Motor neuron (in vitro differentiated cells): Measurements from ENCODE around the gene DMD. TPM values are rescaled to one million over a fixed set of nuclear protein-coding genes. Genes with fewer than 3 reads are reported as not detected.

Experiments
- ATAC-seq, 8 experiments: fragments of 200-7000 bp; cut with Tn5 transposase; replicated peaks in 6 of 8; 2 replicates each; pipeline ENCODE4 v1.8.0; 2021; ENCODE audit warnings: mild to moderate bottlenecking in 8 of 8, moderate library complexity in 8 of 8
- H3K27ac ChIP-seq, 2 donors: fragments of 250-450 bp; sonication (Bioruptor Pico); 2 replicates each; pipeline ENCODE4 v1.9.0; 2021; ENCODE audit warnings: antibody characterized with exemption in 2 of 2, mild to moderate bottlenecking in 2 of 2, moderate library complexity in 1 of 2
- H3K4me1 ChIP-seq, 2 donors: fragments of 250-450 bp; sonication (Bioruptor Pico); replicated peaks in 1 of 2; 2 replicates each; pipeline ENCODE4 v1.6.1; 2021; ENCODE audit warnings: antibody characterized with exemption in 2 of 2, mild to moderate bottlenecking in 2 of 2, moderate library complexity in 1 of 2
- H3K4me3 ChIP-seq, 5 donors: fragments of 250-450 bp; sonication (Bioruptor Pico); 2 replicates each; pipeline ENCODE4 v1.9.0; 2021; ENCODE audit warnings: antibody characterized with exemption in 5 of 5, mild to moderate bottlenecking in 5 of 5, moderate library complexity in 4 of 5
- WGBS, 10 experiments: fragments of 450-650 bp; shearing (Covaris generic); methylation state at CpG; one replicate each; pipeline ENCODE4 v1.0.0; 2022; 5-methylcytosine and 5-hydroxymethylcytosine counted together
- in situ Hi-C, 9 experiments: fragments of 400-800 bp; cut with MboI; loops; one replicate each; pipeline ENCODE4 v1.15.0; 2021; ENCODE audit warnings: low sequenced_read_pairs in 9 of 9, low pct_unique_long_range_greater_than_20kb in 2 of 9; ENCODE audit not compliant: unreplicated experiment in 9 of 9
- total RNA-seq, 8 experiments: library from RNA; unstranded; fragments of 300-600 nt; gene quantifications; 2 replicates each; pipeline versions ENCODE4 v1.2.3 to v1.2.4, GENCODE V29; 2022

DMD gene
- total RNA-seq, 8 experiments from 2014 or later: 3.9 to 378 (median 10.5) TPM

DNA sequence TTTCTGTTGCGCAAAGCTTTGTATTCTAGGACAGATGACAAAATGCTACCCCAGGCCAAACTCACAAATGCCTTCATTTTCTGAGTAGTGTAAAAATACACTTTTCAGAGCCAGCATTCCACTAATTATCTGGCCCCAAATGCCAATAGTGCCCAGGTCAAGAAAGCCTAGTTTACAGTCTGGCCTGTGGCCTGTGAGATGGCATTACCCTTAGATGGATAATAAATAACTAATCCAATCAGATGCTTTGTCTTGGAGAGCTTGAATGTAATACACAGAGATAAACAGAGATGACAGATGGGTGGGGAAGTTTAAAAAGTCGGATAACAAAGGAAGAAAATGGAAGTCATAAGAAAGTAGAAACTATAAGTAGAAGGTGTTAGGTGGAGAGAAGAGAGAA lies 1874.9 kb downstream of the DMD start:
- in situ Hi-C loops: loop anchor here in 1 of 9 experiments (25.0 kb wide), 1 partner anchor 326 kb away; no protein-coding TSS in a partner anchor
- ATAC-seq: no peak
- 20 to 100% (median 33%) methylated on average over 1 of the region's 2 CpGs; no CpG with 5 or more reads in 7 of the 10 experiments for WGBS, 10 experiments
- Histone ChIP-seq H3K4me1 (no peaks in the 10 kb centered on the region), H3K4me3 (no peak overlapping the region), H3K27ac (no peak overlapping the region)

DNA sequence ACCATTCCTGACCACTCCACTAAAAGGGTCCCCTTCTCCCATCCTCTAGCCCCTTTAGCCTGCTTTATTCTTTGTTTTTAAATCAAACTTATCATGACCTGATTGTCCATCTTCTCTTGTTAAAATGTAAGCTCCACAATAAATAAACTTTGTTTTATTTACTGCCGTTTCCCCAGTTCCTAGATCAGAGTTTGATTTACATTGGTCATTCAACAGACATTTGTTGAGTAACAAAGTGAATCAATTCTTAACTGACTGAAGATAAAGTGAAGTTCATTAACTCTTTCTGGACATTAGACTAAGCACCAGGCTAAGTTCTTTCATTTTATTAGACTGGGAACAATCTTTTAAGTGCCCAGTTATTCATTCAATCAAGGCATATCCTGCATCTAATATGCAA lies 1876.4 kb downstream of the DMD start:
- no peak for ATAC-seq
- 40 to 100% (median 67%) methylated on average over 1 of the region's 1 CpG; no CpG with 5 or more reads in 5 of the 10 experiments for WGBS, 10 experiments
- H3K27ac ChIP-seq: no peak overlapping the region
- H3K4me1 ChIP-seq: no peaks in the 10 kb centered on the region
- H3K4me3 ChIP-seq: no peak overlapping the region
- in situ Hi-C loops: loop anchor here in 1 of 9 experiments (25.0 kb wide), 1 partner anchor 327 kb away; no protein-coding TSS in a partner anchor

DNA sequence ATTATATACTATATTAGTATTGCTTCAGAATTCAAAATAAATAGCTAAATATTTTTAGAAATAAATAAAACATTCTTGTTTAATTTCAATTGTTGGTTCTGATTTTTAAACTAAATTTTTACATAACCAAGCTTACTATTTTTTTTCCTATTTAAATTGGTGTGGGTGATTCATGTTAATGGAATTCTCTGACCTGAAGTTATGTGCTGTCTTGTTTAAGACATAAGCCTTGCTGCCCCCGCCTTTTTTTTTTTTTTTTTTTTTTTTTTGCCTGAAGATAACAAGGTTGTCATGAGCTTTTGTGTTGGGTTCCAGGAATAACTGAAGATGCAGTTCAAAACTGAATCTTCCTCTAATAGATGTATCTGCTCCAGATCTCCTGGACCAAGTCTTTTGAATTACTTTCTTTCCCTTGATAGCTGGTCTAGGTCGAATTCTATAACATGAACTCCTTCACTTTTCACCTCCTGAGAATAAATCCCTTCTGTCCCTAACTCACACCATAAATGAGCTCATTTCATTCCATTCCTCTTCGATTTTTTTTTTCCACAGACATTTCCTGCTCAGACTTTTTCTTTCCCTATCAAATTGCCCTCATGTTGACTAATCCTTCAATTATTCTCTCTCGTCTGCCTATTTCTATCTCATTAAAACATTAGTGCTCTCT lies 1878.1 kb downstream of the DMD start:
- in situ Hi-C loops: loop anchor here in 1 of 9 experiments (25.0 kb wide), 1 partner anchor 329 kb away; no protein-coding TSS in a partner anchor
- no peaks in the 10 kb centered on the region for H3K4me1 ChIP-seq
- H3K4me3 ChIP-seq: no peak overlapping the region
- no peak overlapping the region for H3K27ac ChIP-seq
- WGBS, 10 experiments: 7 to 90% (median 42%) methylated on average over 2 to 4 of the region's 4 CpGs; no CpG with 5 or more reads in 3 of the 10 experiments
- ATAC-seq: no peak

DNA sequence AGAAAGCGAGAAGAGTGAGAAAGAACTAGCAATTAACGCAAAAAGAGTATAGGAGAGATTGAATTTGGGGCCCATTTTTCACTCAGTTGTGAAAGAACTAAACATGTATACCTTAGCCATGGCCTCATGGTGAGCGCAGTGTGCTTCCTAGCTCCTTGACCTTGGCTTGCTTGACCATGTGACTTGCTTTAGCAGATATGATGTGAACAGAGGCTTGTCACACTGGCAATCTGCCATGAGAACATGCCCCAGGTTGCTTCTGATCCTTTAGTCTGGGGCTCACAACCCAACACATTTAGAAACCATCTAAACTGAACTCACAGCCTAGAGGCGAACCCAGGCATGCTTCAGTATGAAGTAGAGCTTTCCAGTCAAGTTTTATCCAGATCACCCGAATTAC lies 1879.4 kb downstream of the DMD start:
- ATAC-seq: no peak
- Histone ChIP-seq H3K4me1 (no peaks in the 10 kb centered on the region), H3K4me3 (no peak overlapping the region), H3K27ac (no peak overlapping the region)
- WGBS, 10 experiments: 35 to 89% (median 63%) methylated on average over 1 to 4 of the region's 5 CpGs; no CpG with 5 or more reads in 5 of the 10 experiments
- in situ Hi-C loops: loop anchor here in 1 of 9 experiments (25.0 kb wide), 1 partner anchor 330 kb away; no protein-coding TSS in a partner anchor

DNA sequence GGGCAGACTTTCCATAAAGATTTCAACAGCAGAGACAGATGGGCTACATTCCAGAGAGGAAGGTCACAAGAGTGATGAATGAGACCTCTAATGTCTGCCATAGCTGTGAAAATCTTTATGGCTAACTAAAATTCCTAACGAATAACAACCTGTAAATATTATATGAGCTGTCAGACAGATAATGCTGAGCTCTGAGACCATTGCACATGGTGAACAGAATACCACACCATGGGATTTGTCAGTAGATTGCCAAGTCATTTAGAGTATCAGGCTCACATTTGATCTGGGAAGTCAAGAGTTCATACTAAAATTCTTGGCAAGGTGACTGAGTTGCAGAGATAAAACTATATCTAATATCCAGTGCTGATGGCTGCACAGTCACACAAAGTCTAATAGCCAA lies 1880.3 kb downstream of the DMD start:
- in situ Hi-C loops: loop anchor here in 1 of 9 experiments (25.0 kb wide), 1 partner anchor 331 kb away; no protein-coding TSS in a partner anchor
- no peak overlapping the region for H3K4me3 ChIP-seq
- no peaks in the 10 kb centered on the region for H3K4me1 ChIP-seq
- ATAC-seq: no peak
- H3K27ac ChIP-seq: no peak overlapping the region
- 0 to 50% (median 38%) methylated on average over 1 of the region's 1 CpG; no CpG with 5 or more reads in 7 of the 10 experiments for WGBS, 10 experiments

DNA sequence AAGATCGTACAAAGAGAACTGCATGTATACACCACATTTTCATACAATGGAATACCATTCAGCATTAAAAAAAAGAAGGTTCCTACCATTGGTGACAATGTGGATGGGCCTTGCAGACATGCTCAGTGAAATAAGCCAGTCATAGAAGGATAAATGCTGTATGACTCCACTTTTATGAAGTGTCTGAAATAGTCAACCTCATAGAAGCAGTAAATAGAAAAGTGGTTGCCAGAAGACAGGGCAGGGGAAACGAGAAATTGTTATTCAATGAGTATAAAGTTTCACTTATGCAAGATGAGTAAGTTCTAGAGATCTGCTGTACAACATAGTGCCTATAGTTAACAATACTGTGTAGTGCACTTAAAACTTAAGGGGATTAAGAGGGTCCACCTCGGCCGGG lies 1882.1 kb downstream of the DMD start:
- no peaks in the 10 kb centered on the region for H3K4me1 ChIP-seq
- in situ Hi-C loops: loop anchor here in 1 of 9 experiments (25.0 kb wide), 1 partner anchor 333 kb away; no protein-coding TSS in a partner anchor
- H3K4me3 ChIP-seq: no peak overlapping the region
- ATAC-seq: no peak
- H3K27ac ChIP-seq: no peak overlapping the region
- whole genome bisulfite sequencing, 10 experiments: 38 to 57% methylated on average over 2 to 4 of the region's 4 CpGs; no CpG with 5 or more reads in 8 of the 10 experiments

DNA sequence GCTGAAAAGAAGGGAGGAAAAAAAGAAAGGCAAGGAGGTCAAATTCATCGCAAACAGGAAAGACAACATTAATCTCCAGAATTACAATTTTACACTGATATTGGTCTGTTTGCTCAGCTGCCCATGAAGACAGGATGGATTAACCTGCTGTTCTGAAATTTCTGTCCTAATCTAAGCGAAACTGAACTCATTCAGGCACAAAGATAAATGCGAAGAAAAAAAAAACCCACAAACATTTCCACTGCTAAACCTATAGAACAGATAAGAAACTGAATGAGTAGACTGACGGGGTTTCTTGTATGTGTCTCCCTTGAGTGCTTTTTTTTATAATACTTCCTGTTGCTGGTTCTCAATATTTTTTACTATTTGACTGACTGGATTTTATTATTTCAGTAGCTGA lies 1887.7 kb downstream of the DMD start:
- in situ Hi-C loops: no loop called here
- no peak overlapping the region for H3K4me3 ChIP-seq
- no peak for ATAC-seq
- H3K27ac ChIP-seq: no peak overlapping the region
- no peaks in the 10 kb centered on the region for H3K4me1 ChIP-seq
- 20 to 67% (median 43%) methylated on average over 1 to 3 of the region's 4 CpGs; no CpG with 5 or more reads in 5 of the 10 experiments for WGBS, 10 experiments

DNA sequence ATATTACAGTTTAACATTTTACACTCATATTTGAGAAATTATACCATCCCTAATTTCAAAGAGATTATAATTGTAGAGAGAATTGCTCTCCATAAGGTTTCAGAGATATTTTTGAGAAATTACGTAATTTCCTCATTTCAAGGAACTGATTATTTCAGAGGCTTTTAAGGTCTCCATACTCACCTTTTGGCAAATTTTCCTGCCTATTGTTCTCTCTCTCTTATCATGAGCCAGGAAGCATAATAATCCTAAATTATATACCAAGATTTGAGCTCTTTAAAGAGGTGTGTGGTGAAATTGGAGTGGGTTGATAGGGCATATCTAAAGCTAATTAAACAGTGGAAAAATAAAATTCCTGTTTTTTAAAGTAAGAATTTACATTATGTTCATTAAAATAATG lies 1890.6 kb downstream of the DMD start:
- no peak for ATAC-seq

DNA sequence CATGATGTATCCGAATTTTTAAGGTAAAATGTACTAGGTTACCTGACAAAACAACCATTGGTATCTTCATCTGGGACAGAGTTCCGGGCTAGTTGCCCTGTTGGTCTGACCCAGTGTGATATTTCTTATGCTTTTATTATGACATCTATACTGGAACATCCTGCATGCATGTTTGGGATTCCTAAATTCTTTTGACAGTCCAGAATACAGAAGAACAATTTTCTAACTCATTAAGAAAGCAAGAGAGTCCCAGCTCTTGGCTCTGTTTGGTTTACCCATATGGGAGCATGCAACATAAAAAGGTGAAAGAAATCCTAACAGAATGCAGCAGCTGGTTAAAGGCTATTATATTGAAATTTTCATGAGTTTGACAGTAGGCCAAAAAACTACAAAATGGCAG lies 1891.8 kb downstream of the DMD start:
- no peak overlapping the region for H3K27ac ChIP-seq
- ATAC-seq: no peak
- H3K4me1 ChIP-seq: peaks cover 0 to 2% of the 10 kb centered on the region in 2 donors
- no peak overlapping the region for H3K4me3 ChIP-seq
- WGBS, 10 experiments: 13 to 100% (median 65%) methylated on average over 1 to 2 of the region's 2 CpGs; no CpG with 5 or more reads in 5 of the 10 experiments
- in situ Hi-C loops: no loop called here

More for the DNA sequence above, 1890.6 kb downstream of the DMD start:
- in situ Hi-C loops: no loop called here
- Histone ChIP-seq H3K27ac (no peak overlapping the region), H3K4me3 (no peak overlapping the region), H3K4me1 (no peaks in the 10 kb centered on the region)
- 10 to 59% methylated on average over 1 of the region's 1 CpG; no CpG with 5 or more reads in 8 of the 10 experiments for WGBS, 10 experiments

DNA sequence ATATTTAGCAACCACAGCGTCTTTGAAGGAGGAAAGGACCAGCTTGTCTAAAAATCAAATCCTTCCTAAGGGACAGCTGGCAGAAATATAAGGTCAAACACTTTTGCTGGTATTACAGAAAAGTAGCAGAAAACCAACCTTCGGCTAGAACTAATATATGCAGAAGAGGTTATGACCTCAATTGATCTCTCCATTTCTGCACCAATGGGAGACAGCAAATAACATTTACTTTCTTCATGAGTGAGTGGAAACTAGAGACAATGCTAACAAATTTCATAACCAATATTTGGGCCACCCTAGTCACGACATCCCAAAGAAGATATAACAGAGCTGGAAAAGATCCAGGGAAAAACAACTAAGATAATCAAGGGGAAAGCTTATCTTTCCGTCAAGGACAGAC lies 1892.5 kb downstream of the DMD start:
- in situ Hi-C loops: no loop called here
- 0 to 100% (median 65%) methylated on average over 1 to 3 of the region's 4 CpGs; no CpG with 5 or more reads in 3 of the 10 experiments for WGBS, 10 experiments
- ATAC-seq: no peak
- H3K4me1 ChIP-seq: peaks cover 0 to 2% of the 10 kb centered on the region in 2 donors
- no peak overlapping the region for H3K4me3 ChIP-seq
- H3K27ac ChIP-seq: no peak overlapping the region

DNA sequence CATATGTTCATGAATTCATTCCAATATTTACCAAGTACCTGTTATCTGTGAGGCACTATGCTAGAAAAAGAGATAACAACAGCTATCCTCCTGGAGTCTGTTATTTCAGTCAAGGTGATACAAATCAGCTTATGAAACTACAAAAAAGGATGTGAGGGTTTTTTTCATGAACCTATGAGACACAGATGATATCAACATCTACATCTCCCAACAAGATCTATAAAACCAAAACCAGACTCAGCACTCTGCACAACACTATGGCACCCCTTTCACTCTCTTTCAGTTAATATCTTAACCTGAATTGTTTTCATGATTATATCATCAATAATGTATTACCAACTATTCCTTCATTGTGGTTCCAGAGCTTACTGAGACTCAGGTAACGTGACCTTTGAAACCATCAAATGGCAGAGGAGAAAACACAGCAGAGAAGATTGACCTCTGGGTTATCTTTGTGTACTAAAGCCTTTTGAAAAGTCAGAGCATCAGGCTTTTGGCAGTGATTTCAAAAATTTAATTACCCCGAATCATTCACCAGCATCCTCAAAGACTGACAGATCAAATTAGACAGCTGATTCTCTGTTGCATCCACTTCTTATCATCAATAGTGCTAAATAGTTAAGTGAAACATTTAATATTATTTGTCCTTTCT lies 1894.9 kb downstream of the DMD start:
- peaks cover 0 to 2% of the 10 kb centered on the region in 2 donors for H3K4me1 ChIP-seq
- no peak for ATAC-seq
- WGBS, 10 experiments: 0 to 44% (median 13%) methylated on average over 1 to 2 of the region's 2 CpGs; no CpG with 5 or more reads in 7 of the 10 experiments
- no peak overlapping the region for H3K27ac ChIP-seq
- in situ Hi-C loops: no loop called here
- H3K4me3 ChIP-seq: no peak overlapping the region

DNA sequence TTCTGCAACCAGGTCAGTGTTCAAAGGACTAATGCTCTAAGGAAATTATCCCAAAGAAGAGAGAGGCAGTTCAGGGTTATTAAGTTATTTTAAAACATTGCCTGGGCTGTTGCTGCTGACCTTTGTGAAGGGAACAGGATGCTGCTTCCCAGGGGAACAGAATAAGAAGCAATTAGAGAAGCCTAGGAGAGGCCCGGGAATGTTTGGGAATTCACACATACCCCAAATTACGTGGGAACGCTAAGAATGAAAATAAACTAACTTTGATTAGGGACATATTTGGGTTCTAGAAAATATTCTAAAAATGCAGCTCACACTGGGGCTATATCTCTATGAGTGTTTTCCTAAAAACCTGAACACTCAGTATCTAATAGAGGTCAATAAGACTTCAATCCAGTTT lies 1896.4 kb downstream of the DMD start:
- in situ Hi-C loops: no loop called here
- H3K4me3 ChIP-seq: no peak overlapping the region
- H3K4me1 ChIP-seq: peaks cover 0 to 2% of the 10 kb centered on the region in 2 donors
- ATAC-seq: no peak
- 0 to 51% (median 14%) methylated on average over 1 to 3 of the region's 3 CpGs; no CpG with 5 or more reads in 7 of the 10 experiments for WGBS, 10 experiments
- no peak overlapping the region for H3K27ac ChIP-seq

DNA sequence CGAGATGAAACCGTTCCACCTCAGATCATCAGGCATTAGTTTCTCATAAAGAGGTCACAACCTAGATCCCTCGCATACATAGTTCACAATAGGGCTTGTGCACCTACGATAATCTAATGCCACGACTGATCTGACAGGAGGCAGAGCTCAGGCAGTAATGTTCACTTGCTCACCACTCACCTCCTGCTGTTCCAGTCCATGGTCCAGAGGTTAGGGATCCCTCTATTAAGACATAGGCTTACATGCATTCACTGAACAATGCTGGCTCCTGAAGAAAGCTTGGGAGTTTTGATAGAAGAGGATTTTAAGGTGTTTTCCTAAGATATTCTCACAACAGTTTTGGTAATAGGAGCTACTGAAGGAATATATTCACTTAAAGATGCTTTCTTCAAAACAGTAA lies 1903.4 kb downstream of the DMD start:
- Histone ChIP-seq H3K4me3 (no peak overlapping the region), H3K4me1 (no peaks in the 10 kb centered on the region), H3K27ac (no peak overlapping the region)
- ATAC-seq: no peak
- 10 to 87% (median 70%) methylated on average over 1 to 5 of the region's 5 CpGs; no CpG with 5 or more reads in 5 of the 10 experiments for WGBS, 10 experiments
- in situ Hi-C loops: no loop called here
